Midbrain (tissue), 1 donor: ENCODE results near the gene ANKH.

ENCODE experiments used
- DNase-seq: peaks from one replicate; lab custom pipeline; 2025; lab: John Stamatoyannopoulos, UW

Gene ANKH

GRCh38 chr5:14713476-14714390, 157.8 kb downstream of the ANKH start:
- DNase-seq = no peak

GRCh38 chr5:14712666-14713065, 158.9 kb downstream of the ANKH start:
- no peak for DNase-seq

GRCh38 chr5:14712131-14712530, 159.4 kb downstream of the ANKH start:
- no peak for DNase-seq

GRCh38 chr5:14710313-14710994, 161.1 kb downstream of the ANKH start:
- no peak for DNase-seq

- no peak for DNase-seq
These were observed 163.0 kb downstream of the ANKH start for GRCh38 chr5:14708551-14708950.

GRCh38 chr5:14707811-14708390, 163.7 kb downstream of the ANKH start:
- DNase-seq = no peak

- no peak for DNase-seq
These were observed 165.0 kb downstream of the ANKH start for GRCh38 chr5:14706615-14707021.

GRCh38 chr5:14705556-14705955, 166.0 kb downstream of the ANKH start:
- DNase-seq = no peak

- DNase-seq = no peak
These were observed 169.2 kb downstream of the ANKH start for GRCh38 chr5:14702238-14702839.

GRCh38 chr5:14701556-14701955, 170.0 kb downstream of the ANKH start:
- DNase-seq = no peak

- DNase-seq = no peak
These were observed 170.8 kb downstream of the ANKH start for GRCh38 chr5:14700478-14701436.

- no peak for DNase-seq
These were observed 171.7 kb downstream of the ANKH start for GRCh38 chr5:14699807-14700400.

GRCh38 chr5:14699159-14699558, 172.4 kb downstream of the ANKH start:
- no peak for DNase-seq

- no peak for DNase-seq
These were observed 173.1 kb downstream of the ANKH start for GRCh38 chr5:14698495-14698894.

- no peak for DNase-seq
These were observed 174.7 kb downstream of the ANKH start for GRCh38 chr5:14696851-14697250.

- DNase-seq = no peak
These were observed 175.5 kb downstream of the ANKH start for GRCh38 chr5:14696057-14696456.

GRCh38 chr5:14695152-14695551, 176.4 kb downstream of the ANKH start:
- DNase-seq = no peak

- DNase-seq = no peak
These were observed 178.5 kb downstream of the ANKH start for GRCh38 chr5:14693070-14693469.

GRCh38 chr5:14687023-14687665, 184.4 kb downstream of the ANKH start:
- no peak for DNase-seq

GRCh38 chr5:14686517-14686916, 185.1 kb downstream of the ANKH start:
- no peak for DNase-seq
